ENCODE measurements around the gene ROBO4. TPM values are rescaled to one million over a fixed set of nuclear protein-coding genes. Genes with fewer than 3 reads are reported as not detected.

ROBO4 gene
- total RNA-seq, 2 experiments from 2014 or later = not detected

- H3K4me3 Mint-ChIP-seq = no peak overlapping the region
- no peaks in the 10 kb centered on the region for H3K4me1 Mint-ChIP-seq
- H3K27me3 Mint-ChIP-seq = peaks cover 13% of the 10 kb centered on the region
- H3K9me3 Mint-ChIP-seq = no peaks in the 10 kb centered on the region
- no peak for DNase-seq
- no peaks in the 10 kb centered on the region for H3K36me3 Mint-ChIP-seq
- no peak overlapping the region for H3K27ac Mint-ChIP-seq
Observed at GRCh38 chr11:124898263-124898680, 607 bp upstream of the ROBO4 start.

GRCh38 chr11:124896821-124897391 lies 759 bp downstream of the ROBO4 start:
- Mint-ChIP-seq H3K4me1 (no peaks in the 10 kb centered on the region), H3K27me3 (peaks cover 10% of the 10 kb centered on the region), H3K4me3 (no peak overlapping the region), H3K9me3 (no peaks in the 10 kb centered on the region), H3K27ac (no peak overlapping the region), H3K36me3 (no peaks in the 10 kb centered on the region)
- DNase-seq = no peak

- DNase-seq = no peak
- H3K36me3 Mint-ChIP-seq = no peaks in the 10 kb centered on the region
- H3K4me3 Mint-ChIP-seq = no peak overlapping the region
- no peaks in the 10 kb centered on the region for H3K9me3 Mint-ChIP-seq
- no peak overlapping the region for H3K27ac Mint-ChIP-seq
- H3K4me1 Mint-ChIP-seq = no peaks in the 10 kb centered on the region
- peaks cover 3% of the 10 kb centered on the region for H3K27me3 Mint-ChIP-seq
Observed at GRCh38 chr11:124896071-124896750, 1.5 kb downstream of the ROBO4 start.

DNA sequence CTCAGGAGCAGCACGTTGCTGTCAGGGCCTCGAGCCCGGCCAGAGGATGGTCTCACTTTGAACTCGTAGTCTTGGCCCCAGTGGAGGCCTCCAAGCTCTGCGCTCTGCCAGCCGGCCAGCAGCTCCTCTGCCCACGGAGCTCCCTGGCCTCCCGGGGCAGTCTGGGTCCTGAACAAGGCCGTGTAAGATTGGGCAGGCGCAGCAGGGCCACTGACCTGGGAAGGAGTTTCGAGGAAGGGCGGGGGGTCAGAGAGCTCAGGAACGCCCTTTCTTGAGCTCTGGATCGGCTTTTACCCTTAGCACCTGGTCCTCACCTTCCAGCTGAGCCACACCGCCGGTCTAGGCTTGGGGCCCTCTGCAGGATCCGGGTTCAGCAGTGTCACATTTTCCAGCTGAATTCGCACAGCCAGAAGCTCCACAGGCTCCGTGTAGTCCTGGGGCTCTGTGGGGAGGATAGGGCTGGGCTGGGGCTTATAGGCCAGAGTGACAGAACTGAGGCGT lies 2.1 kb downstream of the ROBO4 start:
- Mint-ChIP-seq H3K27ac (no peak overlapping the region), H3K9me3 (no peaks in the 10 kb centered on the region), H3K27me3 (peaks cover 3% of the 10 kb centered on the region), H3K4me3 (no peak overlapping the region), H3K36me3 (no peaks in the 10 kb centered on the region), H3K4me1 (no peaks in the 10 kb centered on the region)
- DNase-seq = no peak

DNA sequence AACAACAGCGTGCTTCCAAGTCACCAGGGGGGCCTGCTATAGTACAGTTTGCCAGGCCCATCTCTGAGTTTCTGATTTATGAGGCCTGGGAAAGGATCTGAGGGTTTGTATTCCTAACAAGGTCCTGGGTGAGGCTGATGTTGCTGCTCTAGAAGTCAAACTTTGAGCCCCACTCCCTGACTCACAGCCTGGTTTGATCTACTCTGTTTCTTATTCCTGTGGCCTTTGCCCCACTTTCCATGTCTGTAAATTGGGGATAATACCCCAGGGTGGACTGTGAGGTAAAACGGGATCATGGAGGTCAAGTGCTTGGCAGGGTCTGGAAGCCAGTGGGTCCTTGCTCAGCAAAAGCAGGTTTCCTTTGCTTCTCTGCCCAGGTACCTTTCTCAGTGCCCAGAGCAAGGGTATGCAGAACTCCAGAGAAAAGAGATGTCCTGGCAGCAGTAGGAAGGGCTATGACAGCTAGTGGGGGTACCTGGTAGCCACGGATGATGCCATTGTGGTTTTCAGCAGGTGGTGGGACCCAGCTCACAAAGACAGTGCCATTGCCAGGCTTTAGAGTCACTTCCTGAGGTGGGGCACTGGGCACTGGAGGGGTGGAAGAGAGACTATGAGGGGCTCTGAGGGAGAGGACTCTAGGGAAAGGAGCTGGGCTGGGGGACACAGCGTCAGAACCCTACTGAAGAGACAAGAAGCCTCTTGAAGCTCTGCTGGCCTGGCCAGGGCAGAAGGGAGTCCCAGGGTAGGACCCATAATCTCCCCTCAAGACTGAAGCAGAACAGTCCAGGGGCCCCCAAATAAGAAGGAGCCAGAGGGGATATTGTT lies 2.8 kb downstream of the ROBO4 start:
- Mint-ChIP-seq H3K36me3 (no peaks in the 10 kb centered on the region), H3K27ac (no peak overlapping the region), H3K4me1 (no peaks in the 10 kb centered on the region), H3K4me3 (no peak overlapping the region), H3K27me3 (peaks cover 3% of the 10 kb centered on the region), H3K9me3 (no peaks in the 10 kb centered on the region)
- no peak for DNase-seq

GRCh38 chr11:124893781-124894401 lies 3.8 kb downstream of the ROBO4 start:
- Mint-ChIP-seq H3K4me1 (no peaks in the 10 kb centered on the region), H3K4me3 (no peak overlapping the region), H3K27ac (no peak overlapping the region), H3K27me3 (peaks cover 3% of the 10 kb centered on the region), H3K9me3 (no peaks in the 10 kb centered on the region), H3K36me3 (no peaks in the 10 kb centered on the region)
- no peak for DNase-seq

GRCh38 chr11:124892750-124893454 lies 4.8 kb downstream of the ROBO4 start:
- H3K27ac Mint-ChIP-seq = no peak overlapping the region
- H3K36me3 Mint-ChIP-seq = no peaks in the 10 kb centered on the region
- H3K27me3 Mint-ChIP-seq = peaks cover under 1% of the 10 kb centered on the region
- H3K4me1 Mint-ChIP-seq = no peaks in the 10 kb centered on the region
- no peaks in the 10 kb centered on the region for H3K9me3 Mint-ChIP-seq
- no peak overlapping the region for H3K4me3 Mint-ChIP-seq
- no peak for DNase-seq

- no peak overlapping the region for H3K27ac Mint-ChIP-seq
- no peaks in the 10 kb centered on the region for H3K36me3 Mint-ChIP-seq
- no peak for DNase-seq
- H3K27me3 Mint-ChIP-seq = no peaks in the 10 kb centered on the region
- H3K9me3 Mint-ChIP-seq = no peaks in the 10 kb centered on the region
- H3K4me1 Mint-ChIP-seq = no peaks in the 10 kb centered on the region
- H3K4me3 Mint-ChIP-seq = no peak overlapping the region
Observed at GRCh38 chr11:124892146-124892545, 5.5 kb downstream of the ROBO4 start.

- no peak overlapping the region for H3K27ac Mint-ChIP-seq
- no peaks in the 10 kb centered on the region for H3K9me3 Mint-ChIP-seq
- no peaks in the 10 kb centered on the region for H3K27me3 Mint-ChIP-seq
- DNase-seq = no peak
- H3K36me3 Mint-ChIP-seq = no peaks in the 10 kb centered on the region
- no peak overlapping the region for H3K4me3 Mint-ChIP-seq
- H3K4me1 Mint-ChIP-seq = no peaks in the 10 kb centered on the region
Observed at GRCh38 chr11:124891373-124891861, 6.2 kb downstream of the ROBO4 start.

GRCh38 chr11:124890683-124891372 lies 6.8 kb downstream of the ROBO4 start:
- no peaks in the 10 kb centered on the region for H3K27me3 Mint-ChIP-seq
- no peaks in the 10 kb centered on the region for H3K36me3 Mint-ChIP-seq
- H3K4me3 Mint-ChIP-seq = no peak overlapping the region
- H3K27ac Mint-ChIP-seq = no peak overlapping the region
- no peaks in the 10 kb centered on the region for H3K4me1 Mint-ChIP-seq
- no peak for DNase-seq
- H3K9me3 Mint-ChIP-seq = no peaks in the 10 kb centered on the region

GRCh38 chr11:124890151-124890550 lies 7.5 kb downstream of the ROBO4 start:
- DNase-seq = no peak
- no peaks in the 10 kb centered on the region for H3K27me3 Mint-ChIP-seq
- no peak overlapping the region for H3K4me3 Mint-ChIP-seq
- H3K36me3 Mint-ChIP-seq = no peaks in the 10 kb centered on the region
- no peaks in the 10 kb centered on the region for H3K9me3 Mint-ChIP-seq
- no peak overlapping the region for H3K27ac Mint-ChIP-seq
- H3K4me1 Mint-ChIP-seq = no peaks in the 10 kb centered on the region

DNA sequence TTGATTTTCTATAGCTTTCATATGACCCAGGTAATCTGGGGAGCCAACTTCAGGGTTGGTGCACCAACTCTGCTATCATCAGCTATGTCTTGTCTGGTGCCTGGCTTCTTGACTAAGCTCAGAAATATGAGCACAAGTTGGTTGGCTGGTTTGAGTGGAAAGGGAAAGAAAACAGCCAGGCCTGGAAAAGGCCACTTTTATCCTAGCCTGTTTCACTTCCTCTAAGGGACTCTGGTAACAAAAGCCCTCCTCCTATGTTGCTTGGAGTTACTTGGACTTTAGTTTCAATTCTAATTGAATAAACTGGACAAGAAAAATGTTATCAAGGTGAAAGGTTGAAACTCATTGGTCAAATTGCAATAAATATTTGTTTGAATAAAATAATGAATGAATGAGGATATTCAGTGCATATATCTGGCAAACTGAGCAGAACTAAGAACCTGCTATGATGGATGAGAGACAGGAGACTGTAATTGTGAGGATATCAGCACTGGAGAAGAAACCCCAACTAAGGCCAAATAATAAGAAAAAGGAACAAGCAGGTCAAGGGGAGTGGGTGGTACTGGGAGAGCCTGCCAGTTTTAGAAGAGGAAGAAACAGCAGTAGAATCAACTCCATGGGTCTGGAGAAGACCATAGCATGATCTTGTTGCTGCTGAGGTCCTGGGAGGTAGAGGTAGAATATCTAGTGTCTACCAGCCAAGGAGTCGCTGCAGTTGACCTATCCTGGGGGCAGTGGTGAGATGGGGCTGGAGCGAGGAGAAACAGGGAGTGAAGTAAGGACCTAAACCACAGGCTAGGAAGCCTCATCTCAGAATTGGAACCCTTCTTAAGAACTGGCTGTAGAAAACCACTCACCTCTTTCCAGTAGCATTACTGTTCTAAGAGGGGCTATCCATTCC lies 8.2 kb downstream of the ROBO4 start:
- Mint-ChIP-seq H3K4me3 (no peak overlapping the region), H3K27me3 (no peaks in the 10 kb centered on the region)

GRCh38 chr11:124887667-124888013 lies 10.0 kb downstream of the ROBO4 start:
- Mint-ChIP-seq H3K27me3 (no peaks in the 10 kb centered on the region), H3K4me3 (no peak overlapping the region), H3K36me3 (no peaks in the 10 kb centered on the region), H3K27ac (no peak overlapping the region), H3K4me1 (no peaks in the 10 kb centered on the region), H3K9me3 (no peaks in the 10 kb centered on the region)
- DNase-seq = no peak

More for the DNA sequence above, 8.2 kb downstream of the ROBO4 start:
- H3K4me1 Mint-ChIP-seq = no peaks in the 10 kb centered on the region
- H3K9me3 Mint-ChIP-seq = no peaks in the 10 kb centered on the region
- no peaks in the 10 kb centered on the region for H3K36me3 Mint-ChIP-seq
- no peak overlapping the region for H3K27ac Mint-ChIP-seq
- DNase-seq = no peak

All from activated naive CD8-positive, alpha-beta T cell treated with anti-CD3 and anti-CD28 coated beads for 36 hours (primary cell).